OCI-LY3 (cell line): ENCODE data around the gene IFI16.
"Not testable (repeated sequence)": the region's sequence is repeated elsewhere in the genome, so short reads cannot be mapped to it uniquely, and the experiment has no call there.

Experiments used
- H2AFZ ChIP-seq: fragments of 200-600, 300-600 bp; shearing (Covaris generic); 2 replicates; pipeline ENCODE4 v1.6.0; 2014; ENCODE audit warnings: antibody characterized with exemption, low read depth, low read length
- H3K27ac ChIP-seq: fragments of 200-600, 300-600 bp; sonication (generic); 2 replicates; pipeline ENCODE4 v1.5.1; 2014; ENCODE audit warnings: mild to moderate bottlenecking, low read length, moderate library complexity, mixed read lengths
- H3K27me3 ChIP-seq: fragments of 200-600, 300-600 bp; sonication (generic); 2 replicates; pipeline ENCODE4 v1.6.1; 2014; ENCODE audit warnings: low read depth, low read length, mixed read lengths
- H3K36me3 ChIP-seq: fragments of 200-600, 300-600 bp; sonication (generic); replicated peaks from 2 replicates; pipeline ENCODE3; 2014; ENCODE audit warnings: low read depth, low read length, mixed read lengths
- H3K4me1 ChIP-seq: fragments of 300-600, 200-600 bp; sonication (generic); 2 replicates; pipeline ENCODE4 v1.6.1; 2014; ENCODE audit warnings: low read length, mixed read lengths
- H3K4me2 ChIP-seq: fragments of 200-600, 300-600 bp; sonication (generic); 2 replicates; pipeline ENCODE4 v1.6.1; 2014; ENCODE audit warnings: low read length, mixed read lengths
- H3K4me3 ChIP-seq: fragments of 300-600, 200-600 bp; sonication (generic); 2 replicates; pipeline ENCODE4 v1.5.1; 2014; ENCODE audit warnings: antibody characterized with exemption, mild to moderate bottlenecking, low read length, moderate library complexity
- H3K79me2 ChIP-seq: fragments of 300-600, 200-600 bp; shearing (Covaris generic); 2 replicates; pipeline ENCODE4 v1.6.1; 2014; ENCODE audit warnings: mild to moderate bottlenecking, low read length, mixed read lengths
- H3K9ac ChIP-seq: fragments of 300-600, 200-600 bp; shearing (Covaris generic); 2 replicates; pipeline ENCODE4 v1.6.0; 2014; ENCODE audit warnings: mild to moderate bottlenecking, low read length, moderate library complexity
- H3K9me3 ChIP-seq: fragments of 200-600, 300-600 bp; shearing (Covaris generic); 2 replicates; pipeline ENCODE4 v1.6.1; 2014; ENCODE audit warnings: low read length, mixed read lengths; ENCODE audit not compliant: insufficient read depth
- H4K20me1 ChIP-seq: fragments of 200-600, 300-600 bp; sonication (generic); 2 replicates; pipeline ENCODE4 v1.6.1; 2016; ENCODE audit warnings: low read length, mixed read lengths; ENCODE audit not compliant: insufficient read depth
- CTCF ChIP-seq: fragments of 200-600, 300-600 bp; sonication (generic); IDR thresholded peaks from 2 replicates; pipeline ENCODE4 v1.5.1; 2014; ENCODE audit warnings: antibody characterized with exemption, low read length, low read depth
- EZH2phosphoT487 ChIP-seq: fragments of 200-600 bp; shearing (Covaris generic); IDR thresholded peaks from 2 replicates; pipeline ENCODE4 v1.6.1; 2018; ENCODE audit warnings: antibody characterized with exemption, mixed run types, low read depth

The IFI16 gene

GRCh38 chr1:159023723-159024122 is 14.0 kb downstream of the IFI16 start:
- TF ChIP-seq CTCF (no peak), EZH2phosphoT487 (no peak)
- H3K4me2 ChIP-seq, result no peak overlapping the region
- no peak overlapping the region for H2AFZ ChIP-seq
- no peaks in the 10 kb centered on the region for H3K4me1 ChIP-seq
- peaks cover 82% of the 10 kb centered on the region for H3K79me2 ChIP-seq
- no peaks in the 10 kb centered on the region for H3K27me3 ChIP-seq
- H3K9me3 ChIP-seq, result peaks cover 1% of the 10 kb centered on the region; the same call in 1 of the 2 replicates
- no peak overlapping the region for H3K27ac ChIP-seq
- H4K20me1 ChIP-seq, result peaks cover 6% of the 10 kb centered on the region; the same call in 1 of the 2 replicates
- H3K4me3 ChIP-seq, result no peak overlapping the region
- H3K36me3 ChIP-seq, result peaks cover 61% of the 10 kb centered on the region
- H3K9ac ChIP-seq, result no peak overlapping the region

DNA sequence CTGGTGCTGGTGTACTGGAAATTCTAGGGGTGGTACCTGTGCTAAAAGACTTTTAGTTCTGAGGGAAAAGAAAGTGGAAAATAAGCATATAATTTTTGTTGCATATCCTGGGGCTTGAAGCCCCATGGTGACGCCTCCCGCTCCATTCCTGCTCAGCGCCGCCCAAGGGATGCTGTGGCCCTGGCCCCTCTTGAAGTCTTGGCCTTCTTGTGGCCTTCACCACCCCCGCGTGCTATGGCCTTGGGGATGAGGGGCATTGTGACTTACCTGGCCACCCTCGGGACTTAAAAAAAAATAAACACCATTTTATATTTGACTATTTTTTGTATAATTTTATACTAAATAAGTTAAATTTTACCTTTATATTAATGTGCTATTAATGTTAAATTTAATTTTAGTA is 15.3 kb downstream of the IFI16 start:
- Histone ChIP-seq H3K4me2 (no peak overlapping the region), H3K79me2 (peaks cover 87% of the 10 kb centered on the region), H3K4me1 (no peaks in the 10 kb centered on the region), H3K9ac (no peak overlapping the region), H3K27me3 (no peaks in the 10 kb centered on the region), H3K36me3 (peaks cover 66% of the 10 kb centered on the region), H2AFZ (no peak overlapping the region), H3K27ac (no peak overlapping the region), H4K20me1 (peaks cover 6% of the 10 kb centered on the region; the same call in 1 of the 2 replicates), H3K9me3 (peaks cover 7% of the 10 kb centered on the region; the same call in 1 of the 2 replicates), H3K4me3 (no peak overlapping the region)
- TF ChIP-seq EZH2phosphoT487 (no peak), CTCF (no peak)

DNA sequence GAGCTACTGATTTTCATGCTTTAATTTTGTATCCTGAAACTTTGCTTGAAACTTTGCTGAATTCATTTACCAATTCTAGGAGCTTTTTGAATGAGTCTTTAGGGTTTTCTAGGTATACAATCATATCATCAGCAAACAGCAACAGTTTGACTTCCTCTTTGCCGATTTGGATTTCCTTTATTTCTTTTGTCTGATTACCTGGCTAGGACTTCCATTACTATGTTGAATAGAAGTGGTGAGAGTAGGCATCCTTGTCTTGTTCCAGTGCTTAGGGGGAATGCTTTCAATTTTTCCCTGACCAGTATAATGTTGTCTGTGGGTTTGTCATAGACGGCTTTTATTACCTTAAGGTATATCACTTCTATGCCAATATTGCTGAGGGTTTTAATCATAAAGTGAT is 17.1 kb downstream of the IFI16 start:
- H3K4me2 ChIP-seq, result not testable (repeated sequence)
- Histone ChIP-seq H3K79me2 (peaks cover 90% of the 10 kb centered on the region), H4K20me1 (peaks cover 19% of the 10 kb centered on the region; the same call in 1 of the 2 replicates)

DNA sequence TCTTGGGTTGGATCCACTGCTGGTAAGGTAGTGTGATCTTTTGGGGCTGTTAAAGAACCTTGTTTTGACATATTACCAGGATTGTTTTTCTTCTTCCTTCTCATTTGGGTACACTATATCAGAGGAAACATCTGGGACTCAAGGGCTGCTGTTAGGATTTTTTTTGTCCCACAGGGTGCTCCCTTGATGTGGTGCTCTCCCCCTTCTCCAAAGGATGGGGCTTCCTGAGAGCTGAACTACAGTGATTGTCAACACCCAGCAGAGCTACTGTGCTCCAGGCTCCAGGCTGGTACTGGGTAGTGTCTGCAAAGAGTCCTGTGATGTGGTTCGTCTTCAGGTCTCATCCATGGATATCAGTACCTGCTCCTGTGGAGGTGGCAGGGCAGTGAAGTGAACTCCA is 20.6 kb downstream of the IFI16 start:
- no peak overlapping the region for H3K4me2 ChIP-seq
- H3K9me3 ChIP-seq, result peaks cover 7% of the 10 kb centered on the region; the same call in 1 of the 2 replicates
- peaks cover 71% of the 10 kb centered on the region for H3K79me2 ChIP-seq
- TF ChIP-seq EZH2phosphoT487 (no peak), CTCF (no peak)
- H3K27ac ChIP-seq, result no peak overlapping the region
- H3K4me3 ChIP-seq, result no peak overlapping the region
- no peak overlapping the region for H2AFZ ChIP-seq
- H3K9ac ChIP-seq, result no peak overlapping the region
- no peaks in the 10 kb centered on the region for H3K27me3 ChIP-seq
- peaks cover 17% of the 10 kb centered on the region for H3K4me1 ChIP-seq
- H4K20me1 ChIP-seq, result peaks cover 13% of the 10 kb centered on the region; the same call in 1 of the 2 replicates
- H3K36me3 ChIP-seq, result peaks cover 85% of the 10 kb centered on the region

More for the DNA sequence above, 17.1 kb downstream of the IFI16 start:
- H3K4me1 ChIP-seq, H3K4me3 ChIP-seq, H3K27me3 ChIP-seq, H2AFZ ChIP-seq, H3K9ac ChIP-seq, H3K9me3 ChIP-seq, H3K27ac ChIP-seq: not testable (repeated sequence)
- peaks cover 70% of the 10 kb centered on the region for H3K36me3 ChIP-seq
